ENCODE measurements around the gene MTUS2. TPM values are rescaled to one million over a fixed set of nuclear protein-coding genes. Genes with fewer than 3 reads are reported as not detected.

MTUS2 gene
- total RNA-seq, 6 donors from 2014 or later: 0.11 to 1.6 (median 0.20) TPM; not detected in 1

DNA sequence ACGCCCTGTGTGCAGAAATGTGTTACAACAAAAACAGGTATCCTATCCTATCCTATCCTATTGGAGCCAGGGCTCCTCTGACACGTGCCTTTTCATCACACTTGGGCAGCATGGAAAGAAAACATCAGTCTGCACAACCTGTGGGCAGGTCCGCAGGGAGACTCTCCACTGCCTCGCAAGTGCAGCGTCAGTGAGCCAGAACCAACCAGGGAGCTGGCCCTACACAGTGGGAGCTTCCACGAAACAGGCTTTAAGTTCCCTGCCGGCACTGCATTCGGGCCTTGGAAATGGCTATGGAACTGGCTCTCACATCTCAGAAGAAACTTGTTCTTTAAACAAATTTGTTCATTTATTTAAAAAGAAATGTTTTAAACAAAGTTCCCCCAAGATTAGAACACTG, 725.8 kb downstream of the MTUS2 start:
- Histone ChIP-seq H3K27me3 (no peaks in the 10 kb centered on the region), H3K27ac (no peak overlapping the region), H3K4me1 (no peaks in the 10 kb centered on the region), H3K9me3 (no peaks in the 10 kb centered on the region), H3K4me3 (no peak overlapping the region), H3K36me3 (peaks cover 0 to 2% (median 0%) of the 10 kb centered on the region in 4 donors)
- ATAC-seq (ENCODE audit: low FRiP score in 2 of 2) (no peak), DNase-seq (no peak)
- TF ChIP-seq, protein P1, sequence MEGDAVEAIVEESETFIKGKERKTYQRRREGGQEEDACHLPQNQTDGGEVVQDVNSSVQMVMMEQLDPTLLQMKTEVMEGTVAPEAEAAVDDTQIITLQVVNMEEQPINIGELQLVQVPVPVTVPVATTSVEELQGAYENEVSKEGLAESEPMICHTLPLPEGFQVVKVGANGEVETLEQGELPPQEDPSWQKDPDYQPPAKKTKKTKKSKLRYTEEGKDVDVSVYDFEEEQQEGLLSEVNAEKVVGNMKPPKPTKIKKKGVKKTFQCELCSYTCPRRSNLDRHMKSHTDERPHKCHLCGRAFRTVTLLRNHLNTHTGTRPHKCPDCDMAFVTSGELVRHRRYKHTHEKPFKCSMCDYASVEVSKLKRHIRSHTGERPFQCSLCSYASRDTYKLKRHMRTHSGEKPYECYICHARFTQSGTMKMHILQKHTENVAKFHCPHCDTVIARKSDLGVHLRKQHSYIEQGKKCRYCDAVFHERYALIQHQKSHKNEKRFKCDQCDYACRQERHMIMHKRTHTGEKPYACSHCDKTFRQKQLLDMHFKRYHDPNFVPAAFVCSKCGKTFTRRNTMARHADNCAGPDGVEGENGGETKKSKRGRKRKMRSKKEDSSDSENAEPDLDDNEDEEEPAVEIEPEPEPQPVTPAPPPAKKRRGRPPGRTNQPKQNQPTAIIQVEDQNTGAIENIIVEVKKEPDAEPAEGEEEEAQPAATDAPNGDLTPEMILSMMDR (IDR thresholded peaks at IDR 0.05): no peak
- no peak for TF ChIP-seq POLR2A (IDR thresholded peaks at IDR 0.05)
- 98% methylated on average over 6 to 8 of the region's 8 CpGs for WGBS, 2 donors

DNA sequence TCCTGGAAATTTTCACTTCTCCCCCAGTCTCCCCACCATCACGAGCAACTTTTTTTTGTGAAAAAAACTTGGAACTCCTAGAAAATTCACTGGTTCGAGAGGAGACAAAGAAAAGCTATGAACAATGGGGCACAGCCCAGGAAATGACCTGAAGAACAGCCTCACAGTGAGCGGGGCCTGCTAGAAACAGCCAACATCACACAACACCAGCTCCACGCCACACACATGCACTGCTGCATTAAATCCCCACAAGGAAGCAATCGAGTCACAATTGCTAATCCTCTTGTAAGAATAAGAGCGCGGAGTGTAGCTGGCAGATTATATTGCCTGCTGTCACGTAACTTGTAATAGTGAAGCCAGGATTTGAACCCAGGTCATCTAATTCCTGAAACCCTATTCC, 726.5 kb downstream of the MTUS2 start:
- Histone ChIP-seq H3K36me3 (peaks cover 0 to 2% (median 0%) of the 10 kb centered on the region in 4 donors), H3K4me1 (no peaks in the 10 kb centered on the region), H3K27ac (no peak overlapping the region), H3K4me3 (no peak overlapping the region), H3K27me3 (no peaks in the 10 kb centered on the region), H3K9me3 (no peaks in the 10 kb centered on the region)
- 81 to 87% methylated on average over 8 of the region's 8 CpGs for WGBS, 2 donors
- TF ChIP-seq POLR2A (IDR thresholded peaks at IDR 0.05) (no peak), EP300 (IDR thresholded peaks at IDR 0.05) (no peak), POLR2AphosphoS5 (IDR thresholded peaks at IDR 0.05) (no peak)
- TF ChIP-seq, protein P1 (IDR thresholded peaks at IDR 0.05): no peak
- no peak for ATAC-seq (ENCODE audit: low FRiP score in 2 of 2)
- no peak for DNase-seq

DNA sequence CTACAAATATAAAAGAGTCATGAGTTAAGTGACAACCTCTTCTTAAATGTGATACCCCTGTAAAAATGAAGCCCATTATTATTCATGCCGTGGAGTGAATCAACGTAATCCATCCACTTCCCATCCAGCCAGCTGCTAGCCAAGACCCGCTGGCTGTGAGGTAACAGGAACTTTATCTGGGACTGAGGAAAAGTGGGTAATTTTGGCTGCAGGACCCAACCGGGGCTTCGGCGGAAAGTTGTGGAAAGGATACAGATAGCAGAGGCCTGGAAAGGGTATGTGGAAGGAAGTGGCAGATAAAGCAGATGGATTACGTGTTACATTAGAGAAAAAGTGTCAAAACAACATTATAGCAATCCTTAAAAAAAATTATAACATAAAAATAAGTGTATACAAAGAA, 727.0 kb downstream of the MTUS2 start:
- no peak for ATAC-seq (ENCODE audit: low FRiP score in 2 of 2)
- Histone ChIP-seq H3K36me3 (peaks cover 0 to 2% (median 0%) of the 10 kb centered on the region in 4 donors), H3K4me1 (no peaks in the 10 kb centered on the region), H3K27me3 (no peaks in the 10 kb centered on the region), H3K27ac (no peak overlapping the region), H3K4me3 (no peak overlapping the region), H3K9me3 (no peaks in the 10 kb centered on the region)
- 49 to 60% methylated on average over 7 of the region's 7 CpGs for WGBS, 2 donors
- TF ChIP-seq POLR2AphosphoS5 (IDR thresholded peaks at IDR 0.05) (no peak), POLR2A (IDR thresholded peaks at IDR 0.05) (no peak), EP300 (IDR thresholded peaks at IDR 0.05) (no peak)
- TF ChIP-seq, protein P1 (IDR thresholded peaks at IDR 0.05): no peak
- DNase-seq: no peak

DNA sequence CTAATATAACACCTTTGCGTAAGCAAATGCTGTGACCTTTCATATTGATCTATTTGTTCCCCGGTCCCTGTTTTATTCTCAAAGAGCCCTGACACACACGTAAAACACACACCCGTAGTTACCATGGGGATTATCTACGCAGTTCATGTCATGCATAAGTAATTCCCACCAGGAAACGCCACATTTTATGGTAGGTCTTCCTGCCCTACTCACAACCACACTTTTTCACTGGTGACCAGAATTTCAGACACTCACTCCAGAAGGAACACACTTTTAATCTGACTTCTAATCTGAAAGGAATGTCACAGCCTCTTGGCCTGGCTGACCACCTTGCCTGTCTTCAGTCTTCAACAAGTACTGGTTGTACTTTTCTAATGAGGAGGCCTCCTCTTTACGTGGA, 728.6 kb downstream of the MTUS2 start:
- H3K9me3 ChIP-seq: no peaks in the 10 kb centered on the region
- no peaks in the 10 kb centered on the region for H3K4me1 ChIP-seq
- TF ChIP-seq POLR2AphosphoS5 (IDR thresholded peaks at IDR 0.05) (no peak), POLR2A (IDR thresholded peaks at IDR 0.05) (no peak), EP300 (IDR thresholded peaks at IDR 0.05) (no peak)
- TF ChIP-seq, protein P1 (IDR thresholded peaks at IDR 0.05): no peak
- peaks cover 0 to 7% (median 1%) of the 10 kb centered on the region in 4 donors for H3K36me3 ChIP-seq
- DNase-seq (no peak), ATAC-seq (ENCODE audit: low FRiP score in 2 of 2) (no peak)
- H3K4me3 ChIP-seq: no peak overlapping the region
- no peaks in the 10 kb centered on the region for H3K27me3 ChIP-seq
- 79 to 84% methylated on average over 7 of the region's 7 CpGs for WGBS, 2 donors
- H3K27ac ChIP-seq: no peak overlapping the region

DNA sequence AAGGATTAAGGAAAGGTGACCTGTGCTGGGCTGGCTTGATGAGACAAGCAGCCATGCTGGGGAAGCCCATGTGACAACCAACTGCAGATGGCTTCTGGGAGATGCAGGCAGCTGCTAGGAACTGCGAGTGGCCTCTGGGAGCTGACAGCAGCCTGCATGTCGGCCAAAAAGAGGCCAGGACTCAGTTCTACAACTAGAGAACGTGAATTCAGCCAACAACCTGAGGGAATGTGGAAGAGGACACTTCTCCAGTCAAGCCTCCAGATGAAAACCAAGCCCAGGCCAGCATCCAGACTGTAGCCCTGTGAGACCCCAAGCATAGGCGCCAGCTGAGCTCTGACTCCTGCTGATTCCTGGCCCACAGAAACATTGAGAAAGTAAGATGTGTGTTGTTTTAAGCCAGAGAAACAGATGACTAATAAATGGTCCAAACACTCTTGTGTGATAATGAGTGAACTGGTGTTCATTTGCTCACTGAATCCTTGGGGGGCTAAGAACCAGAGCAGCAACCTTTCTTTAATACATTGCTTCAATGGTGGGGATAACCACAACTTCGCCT, 730.4 kb downstream of the MTUS2 start:
- peaks cover 0 to 7% (median 1%) of the 10 kb centered on the region in 4 donors for H3K36me3 ChIP-seq
- WGBS, 2 donors: 98 to 100% methylated on average over 2 to 5 of the region's 5 CpGs

More for the DNA sequence above, 730.4 kb downstream of the MTUS2 start:
- DNase-seq (no peak), ATAC-seq (ENCODE audit: low FRiP score in 2 of 2) (no peak)
- no peak overlapping the region for H3K4me3 ChIP-seq
- no peak overlapping the region for H3K27ac ChIP-seq
- no peak for TF ChIP-seq POLR2A (IDR thresholded peaks at IDR 0.05)
- TF ChIP-seq POLR2AphosphoS5 (IDR thresholded peaks at IDR 0.05): no peak
- no peaks in the 10 kb centered on the region for H3K9me3 ChIP-seq
- no peaks in the 10 kb centered on the region for H3K27me3 ChIP-seq
- no peaks in the 10 kb centered on the region for H3K4me1 ChIP-seq
